Thoracic aorta (tissue), 2 donors: ENCODE measurements around the gene AMOT. TPM values are rescaled to one million over a fixed set of nuclear protein-coding genes. Genes with fewer than 3 reads are reported as not detected.

Experiments
- ATAC-seq: fragments of 150-250 bp; one replicate; pipeline ENCODE4 v1.8.0; 2017; ENCODE audit warnings: low read depth; ENCODE audit not compliant: insufficient number of reproducible peaks, low FRiP score
- DNase-seq: peaks from one replicate; pipeline ENCODE4 v3.0.0-alpha.2; 2020; ENCODE audit warnings: low spot score
- H3K27ac ChIP-seq, 2 donors: fragments of 200-600 bp; sonication (generic); 1 replicate in 1 of 2; 2 replicates in 1 of 2; pipeline ENCODE4 v1.5.1; 2016; ENCODE audit warnings: mild to moderate bottlenecking in 2 of 2, moderate library complexity in 2 of 2
- H3K27me3 ChIP-seq: fragments of 200-600 bp; sonication (generic); replicated peaks from 2 replicates; pipeline ENCODE4 v1.6.0; 2016; ENCODE audit warnings: mild to moderate bottlenecking; ENCODE audit not compliant: insufficient read depth
- H3K36me3 ChIP-seq: fragments of 200-600 bp; sonication (generic); one replicate; pipeline ENCODE4 v1.5.1; 2016
- H3K4me1 ChIP-seq, 2 donors: fragments of 200-600 bp; sonication (generic); 1 replicate in 1 of 2; 2 replicates in 1 of 2; pipeline versions ENCODE4 v1.5.1 to v1.6.0; 2016; ENCODE audit warnings: low read depth in 2 of 2, mild to moderate bottlenecking in 1 of 2; ENCODE audit not compliant: control insufficient read depth in 1 of 2
- H3K4me3 ChIP-seq: fragments of 200-600 bp; sonication (generic); 2 replicates; pipeline ENCODE4 v1.5.1; 2016; ENCODE audit warnings: mild to moderate bottlenecking
- H3K9me3 ChIP-seq: fragments of 200-600 bp; sonication (generic); 2 replicates; pipeline ENCODE4 v1.5.1; 2016
- CTCF ChIP-seq: fragments of 200-600 bp; sonication (generic); IDR thresholded peaks from one replicate; pipeline ENCODE4 v1.5.1; 2019; ENCODE audit warnings: antibody characterized with exemption
- total RNA-seq, 2 donors: library from RNA; depleted of rRNA; stranded (reverse); fragments of >200 nt; gene quantifications; one replicate each; pipeline versions ENCODE4 v1.1.0 to v1.2.3, GENCODE V29; 2016

Gene AMOT
- total RNA-seq, 2 donors from 2014 or later, result 27.8 to 55.2 TPM

- H3K9me3 ChIP-seq, result no peaks in the 10 kb centered on the region
- H3K36me3 ChIP-seq, result no peaks in the 10 kb centered on the region
- no peaks in the 10 kb centered on the region for H3K27me3 ChIP-seq
- no peak for DNase-seq
- no peak for ATAC-seq
- H3K27ac ChIP-seq, result no peak overlapping the region
- no peaks in the 10 kb centered on the region for H3K4me1 ChIP-seq
- TF ChIP-seq CTCF, result no peak
- no peak overlapping the region for H3K4me3 ChIP-seq
These were observed 22.3 kb downstream of the AMOT start for GRCh38 chrX:112818114-112819007.

DNA sequence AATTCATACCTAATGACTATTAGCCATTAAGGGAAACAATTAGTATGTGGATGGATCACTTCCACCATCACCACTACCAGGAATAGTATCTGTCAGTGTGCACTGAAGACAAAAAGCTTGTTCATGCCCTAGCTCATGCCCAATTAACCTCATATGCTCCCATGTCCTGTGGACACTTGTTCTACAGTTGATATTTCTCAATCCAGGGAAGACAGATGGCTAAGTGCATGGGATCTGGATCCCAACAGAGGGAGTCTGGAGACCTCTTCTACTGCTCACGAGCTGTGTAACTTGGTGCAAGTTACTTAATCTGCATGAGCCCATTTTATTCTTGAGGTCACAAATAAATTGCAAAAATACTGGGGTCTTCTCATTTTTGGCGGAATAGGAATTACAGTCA, 23.7 kb downstream of the AMOT start:
- H3K4me1 ChIP-seq, result no peaks in the 10 kb centered on the region
- H3K4me3 ChIP-seq, result no peak overlapping the region
- H3K36me3 ChIP-seq, result no peaks in the 10 kb centered on the region
- H3K27ac ChIP-seq, result no peak overlapping the region
- ATAC-seq, result no peak
- H3K9me3 ChIP-seq, result no peaks in the 10 kb centered on the region
- no peaks in the 10 kb centered on the region for H3K27me3 ChIP-seq
- DNase-seq, result no peak
- TF ChIP-seq CTCF, result no peak

DNA sequence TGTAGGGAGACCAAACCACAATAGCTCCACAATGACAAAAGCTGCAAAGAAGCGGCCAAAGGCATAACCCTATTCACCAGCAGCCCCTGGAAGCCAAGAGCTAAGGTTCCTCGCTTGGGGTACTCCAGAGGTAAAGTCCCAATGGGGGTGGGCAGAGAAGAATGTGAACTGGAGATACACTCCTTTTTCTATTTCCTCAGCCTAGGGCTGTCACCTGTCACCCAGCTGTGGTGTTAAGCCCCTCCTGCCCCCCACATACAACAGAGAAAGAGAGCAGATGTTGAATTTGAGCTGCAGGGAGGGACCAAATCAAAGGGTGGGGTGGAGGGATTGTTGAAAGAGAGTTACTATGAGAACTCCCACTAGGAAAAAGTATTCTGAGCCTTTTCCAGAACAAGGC, 26.1 kb downstream of the AMOT start:
- no peak for DNase-seq
- no peaks in the 10 kb centered on the region for H3K4me1 ChIP-seq
- ATAC-seq, result no peak
- H3K27me3 ChIP-seq, result no peaks in the 10 kb centered on the region
- H3K9me3 ChIP-seq, result no peaks in the 10 kb centered on the region
- H3K27ac ChIP-seq, result no peak overlapping the region
- H3K36me3 ChIP-seq, result no peaks in the 10 kb centered on the region
- TF ChIP-seq CTCF, result no peak
- H3K4me3 ChIP-seq, result no peak overlapping the region

DNA sequence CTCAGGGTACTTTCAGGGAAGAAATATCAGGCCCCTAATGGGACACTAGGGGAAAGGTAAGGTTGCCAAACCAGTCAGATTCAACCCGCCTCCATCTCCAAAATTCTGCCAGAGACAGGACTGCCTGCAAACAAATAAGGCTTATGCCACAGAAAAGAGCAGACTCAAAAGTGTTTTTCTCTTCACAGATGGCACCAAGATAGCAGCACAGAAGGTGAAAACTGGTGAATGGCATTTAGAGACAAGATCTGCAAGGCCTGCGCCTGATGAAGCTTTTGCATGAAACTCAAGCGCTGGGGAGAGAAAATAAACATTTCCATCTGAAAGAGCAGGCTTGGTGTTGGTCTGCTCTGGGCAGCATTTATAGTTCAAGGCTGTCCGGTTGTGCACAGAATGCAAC, 27.9 kb downstream of the AMOT start:
- ATAC-seq (no peak), DNase-seq (no peak)

More for the DNA sequence above, 27.9 kb downstream of the AMOT start:
- Histone ChIP-seq H3K4me1 (no peaks in the 10 kb centered on the region), H3K27me3 (no peaks in the 10 kb centered on the region), H3K36me3 (no peaks in the 10 kb centered on the region), H3K9me3 (no peaks in the 10 kb centered on the region), H3K27ac (no peak overlapping the region), H3K4me3 (no peak overlapping the region)
- no peak for TF ChIP-seq CTCF
